Measurements from ENCODE around the gene TRIM40. TPM values are rescaled to one million over a fixed set of nuclear protein-coding genes. Genes with fewer than 3 reads are reported as not detected.

Gene TRIM40
- total RNA-seq, 3 donors from 2014 or later (not counting 1 experiment from before 2014, with no cell fraction given) = 0.26 to 0.30 TPM; not detected in 1

- Mint-ChIP-seq H3K36me3 (no peaks in the 10 kb centered on the region), H3K27ac (no peak overlapping the region), H3K4me1 (peaks cover 34 to 37% of the 10 kb centered on the region in 2 donors), H3K4me3 (peak overlapping the region; percentile 73), H3K27me3 (ENCODE audit: low read depth in 2 of 2) (peaks cover 44 to 54% of the 10 kb centered on the region in 2 donors), H3K9me3 (no peaks in the 10 kb centered on the region)
- Histone ChIP-seq H3K27ac (ENCODE audit: low read length) (no peak overlapping the region), H3K9me3 (ENCODE audit: control insufficient read depth, insufficient read depth, low read length) (no peaks in the 10 kb centered on the region), H3K27me3 (ENCODE audit: control insufficient read depth, insufficient read depth, low read length) (peaks cover 29% of the 10 kb centered on the region), H3K4me1 (ENCODE audit: control insufficient read depth, insufficient read depth, low read length) (peaks cover 38% of the 10 kb centered on the region), H3K4me3 (ENCODE audit: low read length) (no peak overlapping the region), H3K36me3 (ENCODE audit: control insufficient read depth, insufficient read depth, low read length) (no peaks in the 10 kb centered on the region)
- WGBS (ENCODE audit: insufficient coverage) = 48% methylated on average over 3 of the region's 3 CpGs
- ATAC-seq = no peak
- TF ChIP-seq, protein P1, sequence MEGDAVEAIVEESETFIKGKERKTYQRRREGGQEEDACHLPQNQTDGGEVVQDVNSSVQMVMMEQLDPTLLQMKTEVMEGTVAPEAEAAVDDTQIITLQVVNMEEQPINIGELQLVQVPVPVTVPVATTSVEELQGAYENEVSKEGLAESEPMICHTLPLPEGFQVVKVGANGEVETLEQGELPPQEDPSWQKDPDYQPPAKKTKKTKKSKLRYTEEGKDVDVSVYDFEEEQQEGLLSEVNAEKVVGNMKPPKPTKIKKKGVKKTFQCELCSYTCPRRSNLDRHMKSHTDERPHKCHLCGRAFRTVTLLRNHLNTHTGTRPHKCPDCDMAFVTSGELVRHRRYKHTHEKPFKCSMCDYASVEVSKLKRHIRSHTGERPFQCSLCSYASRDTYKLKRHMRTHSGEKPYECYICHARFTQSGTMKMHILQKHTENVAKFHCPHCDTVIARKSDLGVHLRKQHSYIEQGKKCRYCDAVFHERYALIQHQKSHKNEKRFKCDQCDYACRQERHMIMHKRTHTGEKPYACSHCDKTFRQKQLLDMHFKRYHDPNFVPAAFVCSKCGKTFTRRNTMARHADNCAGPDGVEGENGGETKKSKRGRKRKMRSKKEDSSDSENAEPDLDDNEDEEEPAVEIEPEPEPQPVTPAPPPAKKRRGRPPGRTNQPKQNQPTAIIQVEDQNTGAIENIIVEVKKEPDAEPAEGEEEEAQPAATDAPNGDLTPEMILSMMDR (IDR thresholded peaks at IDR 0.05) = no peak
- no peak for DNase-seq
- intact Hi-C loops (cut with micrococcal nuclease) = loop anchor here (1.0 to 5.0 kb wide), 3 partner anchors 27 to 293 kb away; no protein-coding TSS in a partner anchor
These were observed 32.1 kb upstream of the TRIM40 start for GRCh38 chr6:30103872-30104179.

- Mint-ChIP-seq H3K27me3 (ENCODE audit: low read depth in 2 of 2) (peaks cover 40 to 49% of the 10 kb centered on the region in 2 donors), H3K4me3 (no peak overlapping the region), H3K27ac (no peak overlapping the region), H3K36me3 (no peaks in the 10 kb centered on the region), H3K4me1 (peaks cover 34 to 37% of the 10 kb centered on the region in 2 donors), H3K9me3 (no peaks in the 10 kb centered on the region)
- peaks cover 38% of the 10 kb centered on the region for H3K4me1 ChIP-seq (ENCODE audit: control insufficient read depth, insufficient read depth, low read length)
- H3K27ac ChIP-seq (ENCODE audit: low read length) = no peak overlapping the region
- 89% methylated on average over 1 of the region's 2 CpGs for WGBS (ENCODE audit: insufficient coverage)
- ATAC-seq = no peak
- DNase-seq = no peak
- TF ChIP-seq, protein P1 (IDR thresholded peaks at IDR 0.05) = no peak
- peaks cover 25% of the 10 kb centered on the region for H3K27me3 ChIP-seq (ENCODE audit: control insufficient read depth, insufficient read depth, low read length)
- no peak overlapping the region for H3K4me3 ChIP-seq (ENCODE audit: low read length)
- intact Hi-C loops (cut with micrococcal nuclease) = loop anchor here (5.0 kb wide), 1 partner anchor 293 kb away; no protein-coding TSS in a partner anchor
- no peaks in the 10 kb centered on the region for H3K36me3 ChIP-seq (ENCODE audit: control insufficient read depth, insufficient read depth, low read length)
- no peaks in the 10 kb centered on the region for H3K9me3 ChIP-seq (ENCODE audit: control insufficient read depth, insufficient read depth, low read length)
These were observed 31.3 kb upstream of the TRIM40 start for GRCh38 chr6:30104661-30105060.

- DNase-seq (no peak), ATAC-seq (no peak)
- H3K4me3 ChIP-seq (ENCODE audit: low read length) = no peak overlapping the region
- H3K27ac ChIP-seq (ENCODE audit: low read length) = no peak overlapping the region
- no peaks in the 10 kb centered on the region for H3K9me3 Mint-ChIP-seq
- H3K4me1 Mint-ChIP-seq = no peaks in the 10 kb centered on the region
- H3K36me3 ChIP-seq (ENCODE audit: control insufficient read depth, insufficient read depth, low read length) = no peaks in the 10 kb centered on the region
- no peaks in the 10 kb centered on the region for H3K9me3 ChIP-seq (ENCODE audit: control insufficient read depth, insufficient read depth, low read length)
- peaks cover 43 to 67% of the 10 kb centered on the region in 2 donors for H3K27me3 Mint-ChIP-seq (ENCODE audit: low read depth in 2 of 2)
- intact Hi-C loops (cut with micrococcal nuclease) = no loop called here
- no peak overlapping the region for H3K27ac Mint-ChIP-seq
- H3K4me1 ChIP-seq (ENCODE audit: control insufficient read depth, insufficient read depth, low read length) = no peaks in the 10 kb centered on the region
- TF ChIP-seq, protein P1 (IDR thresholded peaks at IDR 0.05) = no peak
- no peak overlapping the region for H3K4me3 Mint-ChIP-seq
- no peaks in the 10 kb centered on the region for H3K36me3 Mint-ChIP-seq
- WGBS (ENCODE audit: insufficient coverage) = 57% methylated on average over 27 of the region's 27 CpGs
- peaks cover 7% of the 10 kb centered on the region for H3K27me3 ChIP-seq (ENCODE audit: control insufficient read depth, insufficient read depth, low read length)
These were observed 24.6 kb upstream of the TRIM40 start for GRCh38 chr6:30111266-30111856.

All from natural killer cell (primary cell).